H1 (cell line): ENCODE results near the gene C10orf95.

Experiments used
- CBX5 ChIP-seq: fragments of 300-800, 300-1000 bp; sonication (generic); IDR thresholded peaks from 2 replicates; pipeline ENCODE4 v1.7.1; 2016; ENCODE audit warnings: antibody characterized with exemption, low read length, low read depth
- CTCF ChIP-seq, 3 experiments: IDR thresholded peaks; 1 replicate in 2 of 3; 2 replicates in 1 of 3; pipeline versions ENCODE4 v1.5.1 to v1.6.1; 2011; ENCODE audit warnings: low read length in 3 of 3, mild to moderate bottlenecking in 3 of 3, inconsistent platforms in 2 of 3, low read depth in 1 of 3, moderate library complexity in 1 of 3; ENCODE audit not compliant: insufficient read depth in 1 of 3; ENCODE audit errors: control extremely low read depth in 1 of 3
- EP300 ChIP-seq, 2 experiments: IDR thresholded peaks; 1 replicate in 1 of 2; 2 replicates in 1 of 2; pipeline ENCODE4 v1.6.1; 2011 to 2012; ENCODE audit warnings: low read depth in 2 of 2, low read length in 2 of 2, mild to moderate bottlenecking in 2 of 2, borderline replicate concordance in 1 of 2, inconsistent platforms in 1 of 2, moderate library complexity in 1 of 2
- EZH2 ChIP-seq: fragments of 200-600 bp; sonication (generic); IDR thresholded peaks from 2 replicates; pipeline ENCODE4 v1.7.1; 2012; ENCODE audit warnings: low read depth, mild to moderate bottlenecking, moderate library complexity, low read length, inconsistent platforms; ENCODE audit not compliant: severe bottlenecking
- GTF2F1 ChIP-seq: IDR thresholded peaks from 2 replicates; pipeline ENCODE4 v1.6.1; 2012; ENCODE audit warnings: low read depth, low read length, improper control_type of control experiment, borderline replicate concordance
- JUN ChIP-seq: IDR thresholded peaks from 2 replicates; pipeline ENCODE4 v1.6.1; 2011; ENCODE audit warnings: low read depth, mild to moderate bottlenecking, improper control_type of control experiment, low read length
- KDM5A ChIP-seq: fragments of 200-600 bp; IDR thresholded peaks from 2 replicates; pipeline ENCODE4 v1.7.1; 2012; ENCODE audit warnings: mild to moderate bottlenecking, low read length, inconsistent platforms, mixed read lengths
- MAFK ChIP-seq: IDR thresholded peaks from 2 replicates; pipeline ENCODE4 v1.6.1; 2012; ENCODE audit warnings: low read depth, mild to moderate bottlenecking, improper control_type of control experiment, low read length
- MAX ChIP-seq: IDR thresholded peaks from 2 replicates; pipeline ENCODE4 v1.6.1; 2012; ENCODE audit warnings: inconsistent platforms
- PHF8 ChIP-seq: fragments of 200-600 bp; sonication (generic); conservative IDR thresholded peaks from 2 replicates; pipeline ENCODE4 v1.7.1; 2012; ENCODE audit warnings: low read depth, mild to moderate bottlenecking, inconsistent platforms, low read length, moderate library complexity
- POLR2A ChIP-seq, 2 experiments: IDR thresholded peaks; 1 replicate in 1 of 2; 2 replicates in 1 of 2; pipeline ENCODE4 v1.6.1; 2011; ENCODE audit warnings: low read depth in 2 of 2, low read length in 2 of 2, mild to moderate bottlenecking in 2 of 2; ENCODE audit errors: control extremely low read depth in 1 of 2
- SIN3A ChIP-seq, 2 experiments: IDR thresholded peaks in 1 of 2; conservative IDR thresholded peaks in 1 of 2; 2 replicates each; pipeline ENCODE4 v1.6.1; 2011 to 2012; ENCODE audit warnings: low read length in 2 of 2, improper control_type of control experiment in 1 of 2, low read depth in 1 of 2, mild to moderate bottlenecking in 1 of 2
- USF2 ChIP-seq: IDR thresholded peaks from 2 replicates; pipeline ENCODE4 v1.6.1; 2011; ENCODE audit warnings: low read length, improper control_type of control experiment

GRCh38 chr10:102492983-102493382, 41.6 kb upstream of the C10orf95 start:
- TF ChIP-seq SIN3A (conservative IDR thresholded peaks at IDR 0.05 in 1 of 2, IDR thresholded peaks at IDR 0.05 in 1 of 2; ENCODE audit: low read depth in 1 of 2, low read length in 2 of 2) (no peak), CTCF (IDR thresholded peaks at IDR 0.05; ENCODE audit: control extremely low read depth in 1 of 3, insufficient read depth in 1 of 3, low read depth in 1 of 3, low read length in 3 of 3) (no peak), MAX (no peak), EZH2 (no peak), JUN (no peak), USF2 (no peak), MAFK (no peak), PHF8 (no peak), EP300 (IDR thresholded peaks at IDR 0.05; ENCODE audit: borderline replicate concordance in 1 of 2, low read depth in 2 of 2, low read length in 2 of 2) (no peak), POLR2A (IDR thresholded peaks at IDR 0.05; ENCODE audit: control extremely low read depth in 1 of 2, low read depth in 2 of 2, low read length in 2 of 2) (no peak), GTF2F1 (no peak), CBX5 (no peak), KDM5A (no peak)
